Measurements from ENCODE around the gene NUDT2. TPM values are rescaled to one million over a fixed set of nuclear protein-coding genes. Genes with fewer than 3 reads are reported as not detected.

Gene NUDT2
- total RNA-seq, 4 donors from 2014 or later = 13.8 to 20.0 (median 14.7) TPM; not detected in 1

DNA sequence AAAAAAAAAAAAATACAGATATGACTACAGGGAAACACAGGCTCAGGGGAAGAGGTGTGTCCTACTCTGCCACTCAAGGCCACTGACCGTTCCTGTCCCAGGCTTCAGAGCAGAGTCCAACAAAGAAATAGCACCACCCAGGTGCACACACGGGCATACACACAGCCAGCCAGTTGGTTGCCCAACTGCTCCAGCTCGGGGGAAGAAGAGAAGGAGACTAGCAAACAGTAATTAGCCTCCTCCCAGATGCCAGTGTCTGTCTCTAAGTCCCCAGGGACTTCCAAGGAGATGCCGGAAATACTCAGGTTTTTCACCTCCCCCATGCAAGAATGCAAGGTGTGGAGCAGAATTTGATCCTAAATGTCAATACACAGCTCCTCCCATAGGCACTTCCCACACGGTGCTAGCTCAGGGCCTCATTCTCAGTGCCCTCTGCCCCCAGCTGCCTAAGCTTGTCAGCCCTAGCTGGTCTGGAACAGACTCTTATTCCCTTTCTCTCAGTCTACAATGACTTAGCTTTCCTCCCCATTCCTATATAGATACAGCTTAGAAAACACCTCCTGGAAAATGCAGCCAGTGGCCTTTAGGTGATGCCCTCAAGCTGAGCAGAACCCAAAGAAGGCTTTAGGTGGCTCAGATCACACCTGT lies 45.7 kb downstream of the NUDT2 start:
- H3K27me3 ChIP-seq = no peaks in the 10 kb centered on the region
- no peaks in the 10 kb centered on the region for H3K9me3 ChIP-seq
- peaks cover 0 to 27% (median 0%) of the 10 kb centered on the region in 3 donors for H3K36me3 ChIP-seq
- peak overlapping the region in 2 of 4 donors; percentile 77 to 95 for H3K4me3 ChIP-seq
- peak in 2 of 3 donors; percentile 83 to 88 for DNase-seq
- H3K4me1 ChIP-seq = peaks cover 2 to 30% (median 9%) of the 10 kb centered on the region in 4 donors
- peak overlapping the region in 3 of 4 donors; percentile 85 to 99 (median 92) for H3K27ac ChIP-seq
- TF ChIP-seq POLR2A (IDR thresholded peaks at IDR 0.05) = peak; percentile 88 to 92
- TF ChIP-seq, protein P1, sequence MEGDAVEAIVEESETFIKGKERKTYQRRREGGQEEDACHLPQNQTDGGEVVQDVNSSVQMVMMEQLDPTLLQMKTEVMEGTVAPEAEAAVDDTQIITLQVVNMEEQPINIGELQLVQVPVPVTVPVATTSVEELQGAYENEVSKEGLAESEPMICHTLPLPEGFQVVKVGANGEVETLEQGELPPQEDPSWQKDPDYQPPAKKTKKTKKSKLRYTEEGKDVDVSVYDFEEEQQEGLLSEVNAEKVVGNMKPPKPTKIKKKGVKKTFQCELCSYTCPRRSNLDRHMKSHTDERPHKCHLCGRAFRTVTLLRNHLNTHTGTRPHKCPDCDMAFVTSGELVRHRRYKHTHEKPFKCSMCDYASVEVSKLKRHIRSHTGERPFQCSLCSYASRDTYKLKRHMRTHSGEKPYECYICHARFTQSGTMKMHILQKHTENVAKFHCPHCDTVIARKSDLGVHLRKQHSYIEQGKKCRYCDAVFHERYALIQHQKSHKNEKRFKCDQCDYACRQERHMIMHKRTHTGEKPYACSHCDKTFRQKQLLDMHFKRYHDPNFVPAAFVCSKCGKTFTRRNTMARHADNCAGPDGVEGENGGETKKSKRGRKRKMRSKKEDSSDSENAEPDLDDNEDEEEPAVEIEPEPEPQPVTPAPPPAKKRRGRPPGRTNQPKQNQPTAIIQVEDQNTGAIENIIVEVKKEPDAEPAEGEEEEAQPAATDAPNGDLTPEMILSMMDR (IDR thresholded peaks at IDR 0.05) = peak in 3 of 6 experiments; percentile 20 to 30 (median 22)

GRCh38 chr9:34375901-34376595 lies 46.7 kb downstream of the NUDT2 start:
- H3K4me1 ChIP-seq = peaks cover 7 to 37% (median 13%) of the 10 kb centered on the region in 4 donors
- peak overlapping the region; percentile 58 to 95 (median 70) for H3K4me3 ChIP-seq
- H3K36me3 ChIP-seq = peaks cover 0 to 17% (median 0%) of the 10 kb centered on the region in 3 donors

DNA sequence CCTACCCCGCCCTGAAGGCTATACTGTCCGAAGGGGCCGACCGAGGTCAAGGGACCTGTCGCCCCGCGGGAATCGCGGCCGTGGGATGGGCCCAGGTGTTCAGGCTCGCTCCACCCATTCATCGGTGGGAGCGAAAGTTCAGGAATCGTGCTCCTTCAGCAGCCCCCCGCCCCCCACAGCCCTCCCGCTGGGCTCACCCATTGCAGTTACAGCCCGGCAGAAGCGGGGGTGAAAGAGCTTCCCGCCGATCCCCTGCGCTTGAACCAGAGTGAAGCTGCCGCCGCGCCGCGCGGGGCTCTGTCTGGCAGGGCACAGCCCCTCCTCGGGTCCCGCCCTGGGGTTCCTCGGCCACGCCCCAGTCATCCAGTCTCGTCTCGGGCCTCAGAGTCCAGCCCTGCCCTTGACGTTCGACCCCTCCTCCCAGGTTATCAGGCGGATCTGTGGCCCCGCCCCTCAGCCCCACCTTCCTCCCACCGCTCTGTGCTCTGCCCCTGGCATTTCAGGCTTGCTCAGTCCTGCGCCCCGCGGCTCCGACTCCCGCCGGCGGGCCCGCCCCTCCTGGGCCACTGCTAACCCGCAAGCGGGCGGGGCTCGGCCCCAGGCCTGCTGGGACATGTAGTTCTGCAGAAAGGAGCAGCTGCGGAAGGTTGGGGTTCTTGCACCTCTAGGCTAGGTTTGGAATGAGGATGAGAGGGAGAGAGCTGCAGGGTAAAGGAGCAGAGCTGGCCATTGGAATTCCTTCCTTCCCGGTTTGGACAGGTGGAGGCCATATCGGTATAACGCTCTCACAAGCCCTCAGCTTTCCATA lies 47.4 kb downstream of the NUDT2 start, which contains the start of gene MYORG:
TSS of gene MYORG (minus strand) at position 303 of the 808 bp plus-strand sequence. CDS start 3,955 bp downstream, outside the sequence.
- Histone ChIP-seq H3K27ac (peak within 1 kb of the TSS; percentile 52 to 99 (median 88)), H3K36me3 (peaks cover 0 to 9% (median 0%) of the 10 kb centered on the region in 3 donors), H3K9me3 (no peaks in the 10 kb centered on the region), H3K4me3 (peak within 1 kb of the TSS; percentile 58 to 95 (median 70)), H3K4me1 (peaks cover 7 to 43% (median 15%) of the 10 kb centered on the region in 4 donors), H3K27me3 (no peaks in the 10 kb centered on the region)
- peak; percentile 97 to 100 (median 99) for DNase-seq
- TF ChIP-seq POLR2A (IDR thresholded peaks at IDR 0.05) = peak; percentile 99
- TF ChIP-seq, protein P1 (IDR thresholded peaks at IDR 0.05) = no peak

More at GRCh38 chr9:34375901-34376595, 46.7 kb downstream of the NUDT2 start:
- Histone ChIP-seq H3K27ac (peak overlapping the region; percentile 52 to 99 (median 88)), H3K27me3 (no peaks in the 10 kb centered on the region), H3K9me3 (no peaks in the 10 kb centered on the region)
- no peak for TF ChIP-seq POLR2A (IDR thresholded peaks at IDR 0.05)
- TF ChIP-seq, protein P1 (IDR thresholded peaks at IDR 0.05) = peak in 4 of 6 experiments; percentile 22 to 55 (median 48)
- DNase-seq = peak; percentile 73 to 87 (median 84)

- Histone ChIP-seq H3K4me1 (peaks cover 7 to 43% (median 15%) of the 10 kb centered on the region in 4 donors), H3K4me3 (peak overlapping the region; percentile 58 to 95 (median 70)), H3K27me3 (no peaks in the 10 kb centered on the region), H3K27ac (peak overlapping the region; percentile 23 to 99 (median 72)), H3K36me3 (peaks cover 0 to 3% (median 0%) of the 10 kb centered on the region in 3 donors), H3K9me3 (no peaks in the 10 kb centered on the region)
- peak in 2 of 3 donors; percentile 22 to 66 for DNase-seq
- TF ChIP-seq, protein P1 (IDR thresholded peaks at IDR 0.05) = no peak
Observed at GRCh38 chr9:34377404-34377746, 48.0 kb downstream of the NUDT2 start.
